Ovary (tissue), 9 donors: ENCODE data around the gene PARD3. TPM values are rescaled to one million over a fixed set of nuclear protein-coding genes. Genes with fewer than 3 reads are reported as not detected.

Source experiments
- DNase-seq, 5 donors: peaks; one replicate each; pipeline ENCODE4 v3.0.0-alpha.2; 2019 to 2020
- H3K27ac ChIP-seq, 2 donors: fragments of 200-600 bp; one replicate each; pipeline versions ENCODE4 v1.5.1 to v1.8.0; 2019 to 2022
- H3K27me3 ChIP-seq: fragments of 200-600 bp; one replicate; pipeline ENCODE4 v1.8.0; 2022
- H3K36me3 ChIP-seq: fragments of 200-600 bp; sonication (generic); one replicate; pipeline ENCODE4 v1.5.1; 2019
- H3K4me1 ChIP-seq: one replicate; pipeline ENCODE4 v1.8.1; 2013; ENCODE audit warnings: mild to moderate bottlenecking, moderate library complexity; ENCODE audit not compliant: insufficient read depth
- H3K4me3 ChIP-seq: fragments of 200-600 bp; sonication (generic); one replicate; pipeline ENCODE4 v1.5.1; 2017
- H3K9me3 ChIP-seq, 2 donors: fragments of 200-600 bp in 1 of 2; sonication (generic) in 1 of 2; one replicate each; pipeline versions ENCODE4 v1.5.1 to v1.8.1; 2013 to 2019; ENCODE audit warnings: mild to moderate bottlenecking in 1 of 2, moderate library complexity in 1 of 2
- CTCF ChIP-seq, 3 donors: fragments of 450-650 bp in 2 of 3; fragments of 200-600 bp in 1 of 3; IDR thresholded peaks; one replicate each; pipeline versions ENCODE4 v1.5.1 to v1.8.0; 2016 to 2022; ENCODE audit warnings: antibody characterized with exemption in 3 of 3, mild to moderate bottlenecking in 1 of 3
- EP300 ChIP-seq: sonication (generic); formaldehyde crosslinking; IDR thresholded peaks from one replicate; pipeline ENCODE4 v1.6.1; 2017; ENCODE audit warnings: antibody characterized with exemption
- POLR2A ChIP-seq: fragments of 450-650 bp; IDR thresholded peaks from one replicate; pipeline ENCODE4 v1.6.1; 2017; ENCODE audit warnings: antibody characterized with exemption, mild to moderate bottlenecking, moderate library complexity
- WGBS, 3 donors: extraction: QIAGEN DNeasy Blood & Tissue Kit in 1 of 3; methylation state at CpG; one replicate each; pipeline versions ENCODE4 v1.1.5 to v1.1.7; 2013 to 2017; 5-methylcytosine and 5-hydroxymethylcytosine counted together
- intact Hi-C, 4 donors: fragments of 100-400 bp; cut with DNase I; formaldehyde crosslinking; loops; one replicate each; pipeline versions ENCODE4 v1.11.0 to v1.15.1; 2022 to 2023
- polyA plus RNA-seq, 2 donors: library from polyadenylated mRNA; stranded (reverse); fragments of 200-250 nt in 1 of 2; fragments of 350-450 nt in 1 of 2; fragmentation: Illumina TruSeq in 1 of 2; extraction: RNeasy Lipid Tissue Mini Kit (QIAGEN cat#74804) in 1 of 2; gene quantifications; one replicate each; pipeline ENCODE4 v1.2.3, GENCODE V29; 2013 to 2014
- total RNA-seq, 7 donors: library from RNA; depleted of rRNA in 2 of 7; stranded (reverse); fragments of >200 nt in 2 of 7; fragmentation: NEBNext Ultra II Directional in 3 of 7; extraction: Animal tissue kit (Norgen Biotek cat#: 25700) in 3 of 7; gene quantifications; one replicate each; pipeline versions ENCODE4 v1.1.0 to v1.2.4, GENCODE V29; 2016 to 2023
- donor health status: DM: no; HTN: no; CAD: no; lungs with moderate emphysema.
- donor health status: DM: no; HTN: no; CAD: no.
- donor health status: Bipolar disorder and iron deficiency.
- donor health status: DM: yes; HTN: yes; CAD: no.
- donor health status: DM: no; HTN: no; CAD: no.
- donor health status: DM: yes; HTN: yes; CAD: no.

PARD3 gene
- total and polyA plus RNA-seq, 9 donors = 31.8 to 92.3 (median 67.1) TPM

- Histone ChIP-seq H3K27ac (no peak overlapping the region), H3K4me1 (peaks cover 6% of the 10 kb centered on the region), H3K27me3 (no peaks in the 10 kb centered on the region), H3K36me3 (no peaks in the 10 kb centered on the region), H3K9me3 (no peaks in the 10 kb centered on the region), H3K4me3 (no peak overlapping the region)
- WGBS, 3 donors = 15 to 27% (median 22%) methylated on average over 4 of the region's 4 CpGs
- DNase-seq = peak in 2 of 5 donors; percentile 26 to 46
- TF ChIP-seq POLR2A = no peak
- no peak for TF ChIP-seq EP300
- no peak for TF ChIP-seq CTCF (IDR thresholded peaks at IDR 0.05)
- intact Hi-C loops = no loop called here
Measured at GRCh38 chr10:34168439-34168838, 646.7 kb downstream of the PARD3 start.

- intact Hi-C loops = no loop called here
- Histone ChIP-seq H3K36me3 (no peaks in the 10 kb centered on the region), H3K9me3 (no peaks in the 10 kb centered on the region), H3K4me1 (peaks cover 6% of the 10 kb centered on the region), H3K27me3 (no peaks in the 10 kb centered on the region), H3K27ac (no peak overlapping the region), H3K4me3 (no peak overlapping the region)
- TF ChIP-seq POLR2A = no peak
- TF ChIP-seq CTCF (IDR thresholded peaks at IDR 0.05) = no peak
- no peak for TF ChIP-seq EP300
- DNase-seq = no peak
- WGBS, 3 donors = 91 to 97% (median 96%) methylated on average over 6 of the region's 6 CpGs
Measured at GRCh38 chr10:34166823-34167222, 648.3 kb downstream of the PARD3 start.

- Histone ChIP-seq H3K36me3 (no peaks in the 10 kb centered on the region), H3K27ac (no peak overlapping the region), H3K9me3 (no peaks in the 10 kb centered on the region), H3K27me3 (no peaks in the 10 kb centered on the region), H3K4me3 (no peak overlapping the region), H3K4me1 (peaks cover 6% of the 10 kb centered on the region)
- WGBS, 3 donors = 89 to 98% (median 97%) methylated on average over 5 of the region's 5 CpGs
- intact Hi-C loops = no loop called here
- TF ChIP-seq EP300 (no peak), POLR2A (no peak), CTCF (IDR thresholded peaks at IDR 0.05) (no peak)
- no peak for DNase-seq
Measured at GRCh38 chr10:34166354-34166753, 648.7 kb downstream of the PARD3 start.

- no peaks in the 10 kb centered on the region for H3K9me3 ChIP-seq
- intact Hi-C loops = no loop called here
- TF ChIP-seq CTCF (IDR thresholded peaks at IDR 0.05) (no peak), POLR2A (no peak), EP300 (no peak)
- no peaks in the 10 kb centered on the region for H3K27me3 ChIP-seq
- H3K27ac ChIP-seq = no peak overlapping the region
- H3K4me1 ChIP-seq = peaks cover 6% of the 10 kb centered on the region
- 78 to 99% (median 98%) methylated on average over 3 of the region's 3 CpGs for WGBS, 3 donors
- no peak for DNase-seq
- no peak overlapping the region for H3K4me3 ChIP-seq
- H3K36me3 ChIP-seq = no peaks in the 10 kb centered on the region
Measured at GRCh38 chr10:34164029-34164428, 651.1 kb downstream of the PARD3 start.
